Stimulated activated CD4-positive, alpha-beta T cell treated with anti-CD3 and anti-CD28 coated beads, Interleukin-2, amount 100 ng/mL, for 4 hours (primary cell): ENCODE data around the gene MEIKIN.
"Not testable (repeated sequence)": the region's sequence is repeated elsewhere in the genome, so short reads cannot be mapped to it uniquely, and the experiment has no call there.

Experiments
- DNase-seq: peaks from one replicate; pipeline ENCODE4 v3.0.0-alpha.2; 2020; ENCODE audit warnings: low read depth

MEIKIN gene

GRCh38 chr5:131902266-131902665 lies 43.2 kb downstream of the MEIKIN start:
- DNase-seq = not testable (repeated sequence)

GRCh38 chr5:131899686-131900085 lies 45.8 kb downstream of the MEIKIN start:
- no peak for DNase-seq

- no peak for DNase-seq
Measured at GRCh38 chr5:131883984-131884383, 61.5 kb downstream of the MEIKIN start.

GRCh38 chr5:131879705-131880104 lies 65.8 kb downstream of the MEIKIN start:
- no peak for DNase-seq

- DNase-seq = no peak
Measured at GRCh38 chr5:131877873-131878272, 67.6 kb downstream of the MEIKIN start.

- not testable (repeated sequence) for DNase-seq
Measured at GRCh38 chr5:131871251-131871650, 74.2 kb downstream of the MEIKIN start.

- DNase-seq = no peak
Measured at GRCh38 chr5:131867524-131867923, 77.9 kb downstream of the MEIKIN start.

- no peak for DNase-seq
Measured at GRCh38 chr5:131863700-131864099, 81.8 kb downstream of the MEIKIN start.

GRCh38 chr5:131857388-131857787 lies 88.1 kb downstream of the MEIKIN start:
- no peak for DNase-seq

GRCh38 chr5:131855452-131855851 lies 90.0 kb downstream of the MEIKIN start:
- no peak for DNase-seq

GRCh38 chr5:131854134-131854533 lies 91.3 kb downstream of the MEIKIN start:
- no peak for DNase-seq

- DNase-seq = no peak
Measured at GRCh38 chr5:131848662-131849061, 96.8 kb downstream of the MEIKIN start.

- DNase-seq = no peak
Measured at GRCh38 chr5:131846536-131846935, 98.9 kb downstream of the MEIKIN start.

- no peak for DNase-seq
Measured at GRCh38 chr5:131845828-131846227, 99.6 kb downstream of the MEIKIN start.

- not testable (repeated sequence) for DNase-seq
Measured at GRCh38 chr5:131842971-131843370, 102.5 kb downstream of the MEIKIN start.

GRCh38 chr5:131832702-131833101 lies 112.8 kb downstream of the MEIKIN start:
- not testable (repeated sequence) for DNase-seq

- no peak for DNase-seq
Measured at GRCh38 chr5:131825404-131826013, 120.0 kb downstream of the MEIKIN start.

- DNase-seq = no peak
Measured at GRCh38 chr5:131824631-131825030, 120.8 kb downstream of the MEIKIN start.

GRCh38 chr5:131821221-131821620 lies 124.2 kb downstream of the MEIKIN start:
- no peak for DNase-seq

GRCh38 chr5:131818001-131818724 lies 127.3 kb downstream of the MEIKIN start:
- DNase-seq = no peak

- no peak for DNase-seq
Measured at GRCh38 chr5:131814990-131815389, 130.5 kb downstream of the MEIKIN start.

- DNase-seq = no peak
Measured at GRCh38 chr5:131812371-131813160, 132.9 kb downstream of the MEIKIN start.
